ENCODE results near the gene SLC25A41. TPM values are rescaled to one million over a fixed set of nuclear protein-coding genes. Genes with fewer than 3 reads are reported as not detected.

The SLC25A41 gene
- total RNA-seq (under 1 TPM in 7 of 9 donors, not detected in 2; 0.17 to 0.96 (median 0.44) TPM), polyA plus RNA-seq (1 to 10 TPM in 1 of 2 donors, under 1 TPM in 1; 0.50 to 1.4 TPM)
- long read RNA-seq, donor 1 = 0 reads
- long read RNA-seq, donor 2 = 0 reads
- long read RNA-seq, donor 3 = 0 reads

- Histone ChIP-seq H3K27me3 (no peaks in the 10 kb centered on the region), H3K9me3 (no peaks in the 10 kb centered on the region), H3K27ac (no peak within 1 kb of the TSS), H3K4me3 (no peak within 1 kb of the TSS), H3K36me3 (no peaks in the 10 kb centered on the region), H3K4me1 (no peaks in the 10 kb centered on the region)
- TF ChIP-seq, protein P1, sequence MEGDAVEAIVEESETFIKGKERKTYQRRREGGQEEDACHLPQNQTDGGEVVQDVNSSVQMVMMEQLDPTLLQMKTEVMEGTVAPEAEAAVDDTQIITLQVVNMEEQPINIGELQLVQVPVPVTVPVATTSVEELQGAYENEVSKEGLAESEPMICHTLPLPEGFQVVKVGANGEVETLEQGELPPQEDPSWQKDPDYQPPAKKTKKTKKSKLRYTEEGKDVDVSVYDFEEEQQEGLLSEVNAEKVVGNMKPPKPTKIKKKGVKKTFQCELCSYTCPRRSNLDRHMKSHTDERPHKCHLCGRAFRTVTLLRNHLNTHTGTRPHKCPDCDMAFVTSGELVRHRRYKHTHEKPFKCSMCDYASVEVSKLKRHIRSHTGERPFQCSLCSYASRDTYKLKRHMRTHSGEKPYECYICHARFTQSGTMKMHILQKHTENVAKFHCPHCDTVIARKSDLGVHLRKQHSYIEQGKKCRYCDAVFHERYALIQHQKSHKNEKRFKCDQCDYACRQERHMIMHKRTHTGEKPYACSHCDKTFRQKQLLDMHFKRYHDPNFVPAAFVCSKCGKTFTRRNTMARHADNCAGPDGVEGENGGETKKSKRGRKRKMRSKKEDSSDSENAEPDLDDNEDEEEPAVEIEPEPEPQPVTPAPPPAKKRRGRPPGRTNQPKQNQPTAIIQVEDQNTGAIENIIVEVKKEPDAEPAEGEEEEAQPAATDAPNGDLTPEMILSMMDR (IDR thresholded peaks at IDR 0.05) = no peak
- TF ChIP-seq POLR2A (IDR thresholded peaks at IDR 0.05) = no peak
- intact Hi-C loops (cut with DNase I) = no loop called here
- ATAC-seq (no peak), DNase-seq (no peak)
- 88 to 95% (median 92%) methylated on average over 10 of the region's 10 CpGs for WGBS, 4 donors
These were observed at the start of gene SLC25A41 for GRCh38 chr19:6433663-6434062. TSS of gene SLC25A41 (minus strand) at chr19:6433763. CDS start at chr19:6433693, 70 bp downstream.

DNA sequence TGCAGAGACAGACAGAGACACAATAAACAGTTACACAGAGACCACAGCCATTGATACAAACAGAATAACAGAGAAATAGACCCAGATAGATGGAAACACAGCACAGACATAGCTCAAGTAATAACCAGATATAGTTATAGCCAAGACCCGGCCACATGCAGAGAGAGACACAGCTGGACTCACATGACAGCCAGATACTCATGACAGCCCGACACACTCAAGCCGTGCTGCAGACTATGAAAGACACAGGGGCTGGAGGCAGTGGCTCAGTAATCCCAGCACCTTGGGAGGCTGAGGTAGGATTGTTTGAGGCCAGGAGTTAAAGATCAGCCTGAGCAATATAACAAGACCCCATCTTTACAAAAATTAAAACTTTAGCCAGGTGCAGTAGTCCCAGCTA, 49.7 kb upstream of the SLC25A41 start:
- H3K27ac ChIP-seq = no peak overlapping the region
- WGBS, 4 donors = 22 to 31% (median 25%) methylated on average over 3 of the region's 3 CpGs
- ATAC-seq = no peak
- H3K4me1 ChIP-seq = peaks cover 0 to 9% (median 0%) of the 10 kb centered on the region in 12 donors
- H3K4me3 ChIP-seq = no peak overlapping the region
- H3K9me3 ChIP-seq = no peaks in the 10 kb centered on the region
- peaks cover 0 to 28% (median 3%) of the 10 kb centered on the region in 9 donors for H3K27me3 ChIP-seq
- H3K36me3 ChIP-seq = no peaks in the 10 kb centered on the region
- TF ChIP-seq, protein P1 (IDR thresholded peaks at IDR 0.05) = no peak
- TF ChIP-seq POLR2A (IDR thresholded peaks at IDR 0.05) = no peak
- intact Hi-C loops (cut with DNase I) = no loop called here
- DNase-seq = no peak

DNA sequence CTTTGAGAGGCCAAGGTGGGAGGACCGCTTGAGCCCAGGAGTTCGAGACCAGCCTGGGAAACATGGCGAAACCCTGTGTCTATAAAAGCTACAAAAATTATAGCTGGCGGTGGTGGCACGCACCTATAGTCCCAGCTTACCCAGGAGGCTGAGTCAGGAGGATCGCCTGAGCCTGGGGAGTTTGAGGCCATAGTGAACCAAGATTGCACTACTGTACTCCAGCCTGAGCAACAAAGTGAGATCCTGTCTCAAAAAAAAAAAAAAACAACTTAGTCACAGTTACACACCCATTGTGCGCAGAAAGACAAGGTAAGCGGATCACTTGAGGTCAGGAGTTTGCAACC, 48.8 kb upstream of the SLC25A41 start:
- no peaks in the 10 kb centered on the region for H3K9me3 ChIP-seq
- no peaks in the 10 kb centered on the region for H3K36me3 ChIP-seq
- peak overlapping the region in 1 of 12 donors; percentile 68 for H3K4me3 ChIP-seq
- H3K4me1 ChIP-seq = peaks cover 0 to 9% (median 0%) of the 10 kb centered on the region in 12 donors
- no peak for ATAC-seq
- intact Hi-C loops (cut with DNase I) = no loop called here
- no peak for DNase-seq
- peak overlapping the region in 1 of 12 donors; percentile 88 for H3K27ac ChIP-seq
- TF ChIP-seq POLR2A (IDR thresholded peaks at IDR 0.05) = no peak
- TF ChIP-seq, protein P1 (IDR thresholded peaks at IDR 0.05) = peak in 1 of 12 donors; percentile 5
- 90 to 98% (median 95%) methylated on average over 8 of the region's 8 CpGs for WGBS, 4 donors
- H3K27me3 ChIP-seq = peaks cover 0 to 32% (median 3%) of the 10 kb centered on the region in 9 donors

- Histone ChIP-seq H3K36me3 (peaks cover 0 to 4% (median 0%) of the 10 kb centered on the region in 9 donors), H3K9me3 (no peaks in the 10 kb centered on the region), H3K27me3 (peaks cover under 1 to 38% (median 6%) of the 10 kb centered on the region in 9 donors), H3K27ac (peak within 1 kb of the TSS in 1 of 12 donors; percentile 88), H3K4me3 (peak within 1 kb of the TSS in 9 of 12 donors; percentile 10 to 68 (median 32)), H3K4me1 (peaks cover 0 to 9% (median 0%) of the 10 kb centered on the region in 12 donors)
- intact Hi-C loops (cut with DNase I) = no loop called here
- 30 to 43% (median 33%) methylated on average over 17 to 24 of the region's 24 CpGs for WGBS, 4 donors
- no peak for TF ChIP-seq POLR2A (IDR thresholded peaks at IDR 0.05)
- TF ChIP-seq, protein P1 (IDR thresholded peaks at IDR 0.05) = peak in 11 of 12 donors; percentile 26 to 48 (median 42)
- DNase-seq = peak in 3 of 5 donors; percentile 24 to 75 (median 41)
- ATAC-seq = peak in 3 of 4 donors; percentile 46 to 73 (median 72)
These were observed 48.2 kb upstream of the SLC25A41 start, which contains the start of gene DENND1C for GRCh38 chr19:6481541-6482342. TSS of gene DENND1C (minus strand) at chr19:6481787. CDS start at chr19:6481695, 92 bp downstream.
